ENCODE results near the gene PRDM10. TPM values are rescaled to one million over a fixed set of nuclear protein-coding genes. Genes with fewer than 3 reads are reported as not detected.
"Not testable (repeated sequence)": the region's sequence is repeated elsewhere in the genome, so short reads cannot be mapped to it uniquely, and the experiment has no call there.

The PRDM10 gene
- total RNA-seq, 1 donor from 2014 or later: 10.0 TPM

DNA sequence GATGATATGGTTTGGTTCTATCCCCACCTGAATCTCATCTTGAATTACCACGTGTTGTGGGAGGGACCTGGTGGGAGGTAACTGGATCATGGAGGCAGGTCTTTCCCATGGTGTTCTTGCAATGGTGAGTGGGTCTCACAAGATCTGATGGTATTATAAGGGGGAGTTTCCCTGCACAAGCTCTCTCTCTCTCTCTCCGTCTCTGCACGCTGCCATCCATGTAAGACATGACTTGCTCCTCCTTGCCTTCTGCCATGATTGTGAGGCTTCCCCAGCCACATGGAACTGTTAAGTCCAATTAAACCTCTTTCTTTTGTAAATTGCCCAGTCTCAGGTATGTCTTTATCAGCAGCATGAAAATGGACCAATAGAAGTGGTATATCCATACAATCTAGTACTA, 13.2 kb upstream of the PRDM10 start:
- not testable (repeated sequence) for ATAC-seq

DNA sequence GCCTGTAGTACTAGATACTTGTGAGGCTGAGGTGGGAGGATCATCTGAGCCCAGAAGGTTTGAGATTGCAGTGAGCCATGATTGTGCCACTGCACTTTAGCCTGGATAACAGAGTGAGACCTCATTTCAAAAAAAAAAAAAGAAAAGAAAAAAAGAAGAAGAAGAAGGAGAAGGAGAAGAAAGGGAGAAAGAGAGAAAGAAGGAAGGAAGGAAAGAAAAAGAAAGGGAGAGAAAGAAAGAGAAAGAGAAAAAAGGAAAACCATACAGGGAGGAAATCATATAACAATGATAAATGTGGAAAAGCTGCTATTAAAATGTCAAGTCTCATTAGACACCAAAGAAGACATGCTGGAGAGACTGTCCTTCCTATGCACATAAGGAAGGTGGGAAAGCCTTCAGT, 5.7 kb upstream of the PRDM10 start:
- no peak for ATAC-seq

DNA sequence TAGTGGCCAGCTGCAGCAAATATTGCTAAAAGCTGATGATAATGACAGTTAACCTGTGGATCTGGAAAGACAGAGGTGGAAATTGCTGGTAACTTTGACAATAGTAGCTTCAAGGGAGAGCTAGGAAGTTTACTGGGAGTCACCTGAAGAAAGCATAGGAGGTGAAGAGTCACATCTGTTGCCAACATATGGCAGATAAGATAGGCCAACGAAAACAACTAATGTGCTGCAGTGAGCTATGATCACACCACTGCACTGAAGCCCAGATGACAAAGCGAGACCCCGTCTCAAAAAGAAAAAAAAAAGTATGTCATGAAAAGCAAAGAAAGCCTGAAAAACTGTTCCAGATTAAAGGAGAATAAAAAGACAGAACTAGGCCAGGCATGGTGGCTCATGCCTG, 4.3 kb upstream of the PRDM10 start:
- no peak for ATAC-seq

DNA sequence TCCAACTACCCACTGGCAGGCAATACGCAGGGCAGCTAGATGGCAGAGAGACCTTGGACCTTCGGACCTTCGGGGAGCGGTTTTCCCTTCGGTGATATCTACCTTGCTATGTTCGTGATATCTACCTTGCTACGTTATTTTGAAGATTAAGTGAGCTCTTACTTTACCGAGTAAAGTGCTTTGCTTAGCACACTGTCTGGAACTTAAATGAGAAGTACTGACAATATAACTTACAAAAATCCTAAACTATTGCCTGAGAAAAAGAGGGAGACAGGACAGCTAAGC, 1.0 kb upstream of the PRDM10 start:
- ATAC-seq: no peak

DNA sequence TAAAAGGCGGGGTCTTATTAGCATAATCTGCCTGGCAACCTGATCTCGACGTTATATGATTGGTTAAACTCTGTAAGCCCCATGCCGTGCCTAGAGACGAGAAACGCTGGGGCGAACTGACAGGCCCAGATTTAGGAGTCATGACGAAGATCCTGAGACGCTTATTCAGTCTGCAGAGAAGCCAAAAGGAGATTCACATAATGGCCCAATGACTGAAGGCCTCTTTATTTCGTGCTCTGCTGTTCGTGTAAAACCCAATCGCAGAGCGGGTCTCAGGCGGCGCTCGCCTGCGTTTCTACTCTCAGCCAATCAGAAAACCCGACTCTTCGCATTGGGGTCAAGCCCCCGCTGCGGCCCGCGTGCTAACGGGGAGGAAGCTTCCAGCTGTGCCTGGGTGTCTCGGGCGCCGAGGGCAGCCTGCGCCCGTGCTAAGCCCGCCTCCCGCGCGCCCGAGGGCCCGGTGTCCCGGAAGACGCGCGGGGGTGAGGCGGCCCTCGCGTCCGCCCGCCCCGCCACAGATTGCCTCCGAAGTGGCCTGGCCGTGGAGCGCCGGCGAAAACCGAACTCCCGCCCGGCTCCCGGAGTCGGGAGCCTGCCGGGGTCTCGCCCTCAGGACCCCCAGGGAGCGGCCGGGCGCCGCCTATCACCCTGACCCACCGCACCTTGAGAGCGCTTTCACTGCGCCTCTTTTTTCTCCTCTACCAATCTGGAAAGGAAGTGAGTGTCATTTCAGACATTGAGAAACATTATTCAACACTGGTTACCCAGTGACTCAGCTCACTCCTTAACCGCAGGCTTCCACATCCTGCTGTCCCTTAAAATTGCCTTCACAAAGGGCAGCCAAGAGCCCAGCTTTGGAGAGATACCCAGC, 446 bp upstream of the PRDM10 start:
- peak; percentile 91 for ATAC-seq

DNA sequence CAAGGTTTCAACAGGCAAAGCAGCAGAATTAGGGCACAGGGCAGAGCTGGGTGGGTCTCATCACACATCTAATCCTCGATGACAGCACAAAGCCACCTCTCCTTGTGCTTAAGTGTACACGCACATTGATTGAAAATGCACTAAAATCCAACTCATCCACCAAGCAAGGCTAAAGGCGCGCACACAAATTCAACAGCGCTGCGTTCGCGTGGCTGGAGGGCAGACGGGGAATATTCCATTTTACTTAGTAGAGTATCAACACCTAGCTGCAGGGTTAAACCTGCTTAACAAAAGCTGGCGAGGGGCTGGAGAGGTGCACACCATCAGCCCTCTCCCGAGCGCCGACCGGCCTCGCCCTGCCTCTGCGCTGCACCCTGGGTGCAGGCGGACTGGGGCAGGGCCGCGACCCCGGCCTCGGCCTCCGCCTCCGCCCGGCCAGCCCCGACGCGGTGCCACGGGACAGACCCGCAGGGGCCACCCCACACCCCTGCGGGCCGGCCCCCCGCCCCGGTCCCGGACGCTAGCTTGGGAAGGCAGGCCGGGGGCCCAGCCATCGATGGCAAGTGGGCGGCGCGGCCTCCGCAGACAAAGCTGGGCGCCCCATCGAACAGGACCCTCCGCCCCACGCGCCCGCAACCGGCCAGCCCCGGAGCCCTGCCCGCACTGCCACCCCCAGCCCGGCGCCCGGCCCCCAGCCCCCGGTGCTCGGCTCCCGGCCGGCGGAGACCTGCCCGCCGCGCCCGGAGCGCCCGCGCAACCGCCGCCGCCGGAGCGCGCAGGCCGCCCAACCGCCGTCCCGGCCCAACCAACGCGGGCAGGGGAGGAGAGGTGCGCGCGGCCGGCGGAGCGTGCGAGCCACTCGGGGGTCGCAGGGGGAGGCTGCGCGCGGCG, 929 bp downstream of the PRDM10 start:
- ATAC-seq: peak; percentile 49

DNA sequence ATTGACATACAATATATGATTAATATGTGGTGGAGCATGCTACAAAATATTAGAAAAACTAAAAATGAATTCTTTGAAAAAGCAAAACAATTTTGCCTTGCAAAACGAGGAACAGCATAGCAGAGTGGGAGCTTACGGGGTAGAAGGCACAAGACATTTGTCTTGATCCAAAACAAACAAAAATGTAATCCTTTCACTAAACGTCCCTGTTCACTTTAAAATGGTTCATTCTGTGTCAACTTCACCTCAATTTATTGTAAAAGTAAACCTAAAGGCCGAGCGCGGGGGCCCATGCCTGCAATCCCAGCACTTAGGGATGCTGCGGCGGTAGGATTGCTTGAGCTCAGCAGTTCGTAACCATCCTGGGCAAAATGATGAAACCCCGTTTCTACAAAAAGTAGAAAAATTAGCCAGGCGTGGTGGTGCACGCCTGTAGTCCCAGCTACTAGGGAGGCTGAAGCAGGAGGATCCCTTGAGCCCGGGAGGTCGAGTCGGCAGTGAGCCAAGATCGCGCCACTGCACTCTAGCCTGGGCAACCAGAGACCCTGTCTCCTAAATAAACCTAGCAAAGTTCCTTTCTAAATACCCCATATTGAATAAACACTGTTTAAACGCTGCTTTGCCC, 2.0 kb downstream of the PRDM10 start:
- ATAC-seq: no peak

DNA sequence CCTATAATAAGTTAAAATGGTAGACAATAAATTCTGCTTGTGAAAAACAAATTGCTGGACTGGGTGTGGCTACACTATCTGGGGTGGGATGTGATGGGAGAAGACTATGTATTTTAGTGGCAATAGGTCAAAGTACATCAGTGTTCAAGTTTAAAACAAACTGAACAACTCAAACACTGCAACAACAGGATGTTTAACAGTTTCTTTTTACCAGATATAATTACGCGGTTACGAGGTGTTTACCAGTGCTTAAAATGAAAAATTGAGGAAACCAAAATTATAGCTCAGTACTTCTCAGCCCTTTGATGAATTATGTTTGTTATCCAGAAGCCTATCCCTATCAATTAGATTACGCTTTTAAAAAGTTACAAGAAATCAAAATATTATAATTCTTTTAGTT, 3.2 kb downstream of the PRDM10 start:
- ATAC-seq: no peak

DNA sequence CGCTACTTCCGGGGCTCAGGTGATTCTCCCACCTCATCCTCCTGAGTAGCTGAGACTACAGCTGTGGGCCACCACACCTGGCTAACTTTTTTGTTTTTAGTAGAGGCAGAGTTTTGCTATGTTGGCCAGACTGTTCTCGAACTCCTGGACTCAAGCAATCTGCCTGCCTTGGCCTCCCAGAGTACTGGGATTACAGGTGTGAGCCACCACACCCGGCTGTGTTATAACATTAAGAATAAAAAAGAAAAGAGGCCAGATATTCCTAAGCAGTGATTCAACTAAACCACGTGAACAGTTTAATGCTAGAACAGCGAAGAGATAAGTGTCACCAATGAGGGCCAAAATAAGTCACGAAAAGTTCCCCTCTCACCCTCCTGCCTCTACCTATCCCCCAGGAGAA, 3.7 kb downstream of the PRDM10 start:
- ATAC-seq: no peak

DNA sequence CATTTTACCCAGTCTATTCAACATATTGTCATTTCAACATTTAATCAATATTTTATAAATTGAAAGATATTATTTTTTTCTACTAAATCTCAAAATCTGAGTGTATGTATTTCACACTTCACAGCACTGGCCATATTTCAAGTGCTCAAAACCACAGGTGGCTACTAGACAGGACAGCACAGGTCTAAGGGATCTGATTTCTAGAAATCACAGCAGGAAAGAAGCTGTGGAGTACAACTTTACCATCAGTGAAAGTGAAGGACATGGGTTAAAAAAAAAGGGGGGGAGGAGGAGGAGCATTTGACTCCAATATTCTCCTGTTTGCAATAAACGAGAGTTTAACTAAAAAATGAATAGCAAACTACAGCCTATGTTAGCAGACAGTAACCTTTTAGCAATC, 4.5 kb downstream of the PRDM10 start:
- ATAC-seq: no peak

DNA sequence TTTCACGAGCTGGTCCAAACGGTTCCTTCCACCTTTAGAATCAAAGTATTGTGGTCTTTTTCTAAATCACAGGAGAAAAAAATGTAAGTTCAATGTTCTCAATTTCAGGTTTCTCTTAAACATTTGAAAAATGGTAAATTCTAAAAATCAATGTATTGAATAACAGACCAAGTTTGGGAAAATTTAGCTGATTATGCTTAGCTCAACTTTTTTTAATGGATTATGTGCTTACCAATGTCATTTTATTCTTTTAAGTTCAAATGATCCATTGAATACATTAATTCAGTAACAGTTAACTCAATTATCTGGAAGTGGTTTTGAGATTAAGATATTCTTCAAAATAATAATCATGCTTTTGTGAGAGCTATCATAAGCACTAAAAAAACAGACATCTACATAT, 5.1 kb downstream of the PRDM10 start:
- ATAC-seq: no peak

DNA sequence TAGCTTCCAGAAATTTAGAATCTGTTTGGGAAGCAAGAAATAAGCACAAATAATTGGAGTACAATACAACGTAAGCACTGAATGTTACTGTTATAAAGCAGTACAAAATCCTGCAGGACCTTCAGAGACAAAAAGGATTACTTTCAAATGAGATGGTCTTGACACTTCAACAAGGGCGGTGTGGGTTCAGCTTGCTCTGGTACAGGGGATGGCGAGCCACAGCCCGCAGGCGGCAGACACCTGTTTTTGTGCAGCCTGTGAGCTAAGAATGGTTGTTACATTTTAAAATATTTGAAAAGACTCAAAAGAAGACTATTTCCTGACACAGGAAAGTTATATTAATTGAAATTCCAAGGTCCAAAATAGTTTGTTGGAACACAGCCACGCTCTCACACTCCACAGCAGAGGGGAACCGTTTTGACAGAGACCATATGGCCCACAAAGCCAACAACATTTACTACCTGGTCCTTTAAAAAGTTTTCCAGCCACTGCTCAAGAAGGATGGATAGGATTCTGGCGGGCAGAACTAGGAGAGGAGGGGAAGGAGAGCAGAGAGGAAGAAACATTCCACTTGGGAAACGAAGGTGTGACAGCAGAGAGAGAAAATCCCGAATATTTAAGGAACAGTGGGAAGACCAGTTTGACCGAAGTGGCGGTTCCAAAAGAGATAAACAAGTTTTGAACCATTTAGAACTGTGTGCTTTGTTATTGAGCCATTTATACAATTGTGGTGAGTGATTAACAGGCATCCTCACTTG, 6.3 kb downstream of the PRDM10 start:
- no peak for ATAC-seq

DNA sequence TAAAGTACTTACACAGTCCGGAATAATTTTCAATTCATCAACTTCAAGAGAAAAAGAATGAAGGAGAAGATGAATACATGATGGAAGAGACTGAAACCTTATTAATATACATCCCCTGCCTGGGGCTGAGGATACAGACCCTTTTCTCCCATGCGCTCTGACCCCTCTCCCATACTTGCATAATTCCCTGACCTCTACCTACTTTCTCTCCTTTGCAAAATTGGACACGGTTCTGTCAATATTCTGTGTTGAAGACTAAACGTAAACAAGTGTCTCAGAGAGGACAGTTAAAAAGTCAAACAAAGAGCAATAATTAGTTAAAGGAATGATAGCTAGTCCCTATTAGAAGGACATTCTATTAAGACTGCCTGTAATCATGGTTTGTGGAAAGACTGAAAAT, 7.5 kb downstream of the PRDM10 start:
- ATAC-seq: no peak

DNA sequence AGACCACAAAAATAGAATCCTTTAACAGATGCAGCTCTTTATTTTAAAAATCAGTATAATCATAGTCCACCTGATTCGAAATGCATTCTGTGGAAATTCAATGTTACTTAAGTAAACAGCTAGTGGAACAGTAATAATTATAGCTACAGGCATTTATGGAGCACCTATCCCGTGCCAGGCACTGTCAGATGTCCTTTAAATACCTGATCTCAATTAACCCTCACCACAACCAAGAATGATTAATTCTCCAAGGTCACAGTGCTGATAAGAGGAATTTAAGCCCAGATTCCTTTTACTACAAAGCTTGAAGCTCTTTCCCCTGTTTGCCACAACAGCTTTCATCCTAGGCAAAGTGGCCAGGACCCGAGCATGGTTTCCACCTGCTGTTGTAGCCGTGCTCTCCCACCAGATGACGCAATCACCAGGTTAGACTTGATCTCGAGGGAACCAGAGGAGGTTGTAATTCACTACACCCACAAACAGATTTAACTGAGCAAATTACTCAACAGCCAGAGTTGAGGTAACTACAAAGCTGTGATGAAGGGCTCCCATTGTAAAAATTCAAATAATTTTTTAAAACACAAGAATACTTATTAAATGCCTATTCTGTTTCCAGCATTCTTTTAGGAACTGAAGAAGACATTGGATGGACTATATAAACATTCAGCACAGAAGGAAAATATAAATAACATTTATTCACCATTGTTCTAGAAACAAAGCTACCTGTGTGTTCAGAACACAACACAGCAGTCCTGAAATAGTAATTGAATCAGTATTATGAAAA, 10.3 kb downstream of the PRDM10 start:
- peak; percentile 84 for ATAC-seq

DNA sequence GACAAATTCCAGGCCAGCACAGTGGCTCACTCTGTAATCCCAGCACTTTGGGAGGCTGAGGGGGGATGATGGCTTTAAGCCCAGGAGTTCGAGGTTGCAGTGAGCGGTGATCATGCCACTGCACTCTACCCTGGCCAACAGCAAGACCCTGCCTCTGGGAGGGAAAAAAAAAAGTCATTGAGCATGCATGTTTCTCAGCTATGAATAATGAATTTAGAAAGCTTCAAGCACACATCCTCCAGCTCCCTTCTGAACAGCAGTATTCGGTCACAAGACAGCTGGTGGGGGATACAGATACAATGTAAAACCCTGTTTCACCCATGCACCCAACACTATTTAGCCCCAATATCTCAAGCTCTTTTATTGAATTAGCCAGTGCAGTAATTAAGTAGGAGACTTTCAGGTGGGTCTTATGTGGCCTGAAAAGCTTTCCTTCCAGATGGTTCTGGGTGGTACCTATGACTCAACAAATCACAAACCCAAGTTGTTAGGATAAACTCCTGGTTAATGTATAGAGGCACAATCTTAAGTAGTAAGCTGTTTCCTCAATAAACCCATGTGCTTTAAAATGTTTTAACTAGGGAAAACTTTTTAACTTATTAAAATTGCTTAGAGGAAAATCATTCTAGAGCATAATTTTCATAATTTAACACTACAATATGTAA, 13.4 kb downstream of the PRDM10 start:
- no peak for ATAC-seq

DNA sequence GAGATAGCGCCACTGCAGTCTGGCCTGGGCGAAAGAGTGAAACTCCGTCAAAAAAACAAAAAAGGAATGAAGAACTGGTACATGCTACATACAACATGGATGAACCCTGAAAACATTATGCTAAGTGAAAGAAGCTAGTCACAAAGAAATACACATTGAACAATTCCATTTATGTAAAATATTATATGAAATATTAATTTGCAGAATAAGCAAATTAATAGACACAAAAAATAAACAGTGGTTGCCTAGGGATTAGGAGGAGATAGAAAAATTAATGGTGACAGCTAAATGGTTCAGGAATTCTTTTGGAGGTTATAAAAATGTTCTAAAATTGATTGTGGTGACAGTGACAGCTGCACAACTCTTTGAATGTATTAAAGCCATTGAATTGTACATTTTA, 14.7 kb downstream of the PRDM10 start:
- no peak for ATAC-seq

DNA sequence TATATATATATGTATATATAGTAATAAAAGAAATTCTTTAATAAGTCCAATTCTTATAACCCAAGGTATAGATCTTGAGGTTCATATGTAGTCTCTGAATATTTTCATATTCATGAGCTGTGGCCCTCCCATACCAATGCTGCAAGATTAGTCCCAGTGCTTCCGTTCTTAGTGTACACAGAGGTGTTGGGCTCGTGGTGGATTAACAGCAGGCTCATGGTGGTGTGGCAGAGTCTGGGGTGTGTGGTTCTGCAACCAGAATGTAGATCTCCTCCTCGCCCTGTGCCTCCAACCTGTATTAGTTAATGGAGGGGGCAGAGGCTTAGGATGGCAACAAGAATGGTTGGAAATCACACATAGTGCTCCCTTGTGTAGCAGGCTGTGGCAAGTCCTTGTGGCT, 16.8 kb downstream of the PRDM10 start:
- ATAC-seq: peak; percentile 37

DNA sequence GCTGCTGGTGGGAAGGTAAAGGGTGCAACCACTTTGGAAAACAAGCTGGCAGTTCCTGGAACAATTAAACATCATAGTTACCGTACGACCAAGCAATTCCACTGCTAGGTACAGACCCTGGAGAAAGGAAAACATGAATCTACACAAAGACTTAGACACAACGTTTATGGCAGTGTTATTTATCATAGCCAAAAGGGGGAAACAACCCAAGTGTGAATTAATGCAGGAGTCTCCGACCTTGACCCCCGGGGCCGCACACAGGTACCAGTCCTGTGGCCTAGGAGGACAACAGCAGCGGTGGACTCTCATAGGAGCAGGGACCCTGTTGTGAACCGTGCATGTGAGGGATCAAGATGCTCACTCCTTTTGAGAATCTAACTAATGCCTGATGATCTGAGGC, 22.5 kb downstream of the PRDM10 start:
- ATAC-seq: no peak

DNA sequence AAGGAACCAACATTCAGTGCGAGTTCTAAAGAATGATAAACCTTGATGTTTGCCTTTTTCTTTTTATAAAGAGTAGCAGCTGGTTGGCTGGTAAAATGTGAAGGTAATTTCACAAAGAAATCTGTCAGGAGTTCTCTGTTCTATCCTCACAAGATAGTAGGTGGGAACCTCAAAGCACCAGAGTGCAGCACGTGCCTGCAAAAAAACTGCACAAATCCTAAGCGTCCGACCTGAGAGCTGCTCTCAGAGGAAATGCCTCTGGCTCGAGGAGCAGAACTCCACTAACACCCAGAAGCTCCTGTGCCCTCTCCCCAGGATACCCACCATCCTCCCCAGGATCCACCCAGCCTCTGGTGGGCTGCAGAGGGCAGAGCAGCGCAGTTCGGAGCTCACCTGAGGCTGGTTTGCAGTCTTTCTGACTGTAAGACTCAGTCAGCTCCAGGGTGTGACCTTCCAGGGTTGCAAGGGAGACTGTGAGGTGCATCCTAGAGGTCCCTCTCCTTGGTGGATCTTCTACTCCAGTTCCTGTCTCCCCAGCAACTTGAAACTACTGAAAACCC, 23.5 kb downstream of the PRDM10 start:
- no peak for ATAC-seq

DNA sequence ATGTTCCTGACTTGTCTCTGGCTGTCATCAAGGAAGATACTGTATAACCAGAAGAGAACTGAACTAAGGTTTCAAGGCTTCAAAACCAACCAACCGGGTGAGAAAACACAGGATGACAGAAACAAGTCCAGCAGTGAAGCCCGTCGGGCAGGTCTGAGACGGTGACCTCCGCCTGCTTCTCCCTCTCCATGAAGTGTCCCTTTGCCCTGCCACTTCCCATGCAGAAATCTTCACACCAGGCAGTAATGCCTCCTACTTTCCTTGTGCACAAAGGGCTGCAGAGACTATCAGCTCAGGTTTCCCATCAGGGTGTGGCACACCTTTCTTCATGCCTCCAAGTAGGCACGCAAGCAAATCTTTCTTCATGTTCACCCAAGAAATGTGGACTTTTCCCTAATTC, 24.2 kb downstream of the PRDM10 start:
- no peak for ATAC-seq

DNA sequence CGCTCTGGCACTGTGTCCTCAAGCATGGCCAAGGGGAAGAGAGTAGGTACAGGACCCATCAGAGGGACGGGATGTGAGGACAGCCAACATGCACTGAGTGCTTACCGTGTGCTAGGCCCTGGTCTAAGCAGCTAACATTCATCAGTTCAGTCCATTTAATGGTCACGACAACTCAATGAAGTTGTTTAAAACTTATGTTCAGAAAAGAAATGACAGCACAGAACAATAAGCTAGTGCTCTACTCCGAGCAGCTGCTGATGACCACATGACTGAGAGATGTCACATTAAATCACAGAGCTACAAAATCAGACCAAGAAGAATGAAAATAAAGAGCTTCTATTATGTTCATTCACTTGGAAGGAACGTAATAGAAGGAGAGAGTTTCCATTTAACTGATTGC, 26.3 kb downstream of the PRDM10 start:
- ATAC-seq: no peak

Data from esophagus mucosa (tissue), 1 donor.